ENCODE data around the gene PPP1R2C.

The PPP1R2C gene

DNA sequence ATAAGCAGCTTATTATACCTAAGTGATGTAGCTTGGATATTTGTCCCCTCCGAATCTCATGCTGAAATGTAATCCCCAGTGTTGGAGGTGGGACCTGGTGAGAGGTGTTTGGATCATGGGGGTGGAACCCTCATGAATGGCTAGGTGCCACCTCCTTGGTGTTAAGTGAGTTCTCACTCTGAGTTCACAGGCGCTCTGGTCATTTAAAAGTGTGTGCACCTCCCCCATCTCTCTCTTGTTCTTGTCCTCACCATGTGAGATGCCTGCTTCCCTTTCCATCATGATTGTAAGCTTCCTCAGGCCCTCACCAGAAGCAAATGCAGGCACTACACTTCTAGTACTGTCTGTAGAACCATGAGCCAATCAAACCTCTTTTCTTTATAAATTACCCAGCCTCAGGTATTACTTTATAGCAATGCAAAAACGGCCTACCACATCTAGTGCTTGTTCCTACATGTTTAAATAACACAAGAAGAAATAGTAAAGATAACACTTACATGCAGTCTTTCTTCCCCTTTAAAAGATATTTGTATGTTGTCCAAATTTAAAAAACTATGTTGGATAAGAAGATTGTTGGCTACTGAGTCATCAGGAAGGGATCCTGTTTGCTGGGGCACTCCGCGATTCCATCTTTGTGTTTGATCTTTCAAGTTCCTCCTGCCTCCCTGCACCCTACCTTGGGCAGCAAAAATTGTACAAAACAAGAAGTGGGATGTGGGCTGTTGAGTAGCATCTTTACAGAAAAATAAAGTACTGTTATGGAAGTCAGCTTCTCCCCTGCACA is 29.7 kb downstream of the PPP1R2C start:
- DNase-seq, result no peak

DNA sequence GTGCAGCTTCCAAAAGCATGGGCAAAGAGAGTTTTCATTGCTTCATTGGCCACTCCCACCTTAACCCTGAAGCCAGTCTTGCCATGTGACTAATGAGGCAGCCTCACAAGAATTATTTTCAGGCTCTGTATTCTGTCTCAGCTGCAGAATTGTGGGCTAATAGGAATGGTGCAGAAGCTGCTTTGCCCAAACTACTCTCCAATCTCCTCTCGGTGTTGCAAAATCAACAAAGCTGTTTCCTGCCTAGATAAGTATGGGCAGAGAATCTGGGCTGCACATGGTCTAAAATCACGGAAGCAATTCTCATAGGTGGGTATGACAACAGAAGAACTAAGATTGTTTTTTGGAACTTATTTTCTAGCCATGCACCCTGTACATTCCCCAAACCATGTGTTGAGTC is 31.4 kb downstream of the PPP1R2C start:
- DNase-seq, result no peak

DNA sequence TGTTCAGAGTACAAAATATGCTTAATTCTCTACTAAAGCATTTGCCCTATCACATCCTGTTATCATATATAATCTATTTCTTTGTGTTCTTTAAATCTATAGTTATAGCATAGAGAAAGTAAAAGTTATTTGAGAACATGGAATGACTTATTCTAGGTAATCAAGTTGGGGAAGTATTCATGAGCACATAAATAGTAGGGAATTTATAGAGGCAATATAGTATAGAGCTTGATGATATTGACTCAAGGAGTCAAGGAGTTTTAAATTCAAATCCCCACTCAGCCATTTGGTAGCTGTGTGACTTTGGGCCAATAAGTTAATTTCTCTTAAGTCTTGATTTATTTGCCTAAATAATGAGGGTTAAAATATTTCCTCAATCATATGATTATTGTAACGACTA is 37.5 kb downstream of the PPP1R2C start:
- no peak for DNase-seq

DNA sequence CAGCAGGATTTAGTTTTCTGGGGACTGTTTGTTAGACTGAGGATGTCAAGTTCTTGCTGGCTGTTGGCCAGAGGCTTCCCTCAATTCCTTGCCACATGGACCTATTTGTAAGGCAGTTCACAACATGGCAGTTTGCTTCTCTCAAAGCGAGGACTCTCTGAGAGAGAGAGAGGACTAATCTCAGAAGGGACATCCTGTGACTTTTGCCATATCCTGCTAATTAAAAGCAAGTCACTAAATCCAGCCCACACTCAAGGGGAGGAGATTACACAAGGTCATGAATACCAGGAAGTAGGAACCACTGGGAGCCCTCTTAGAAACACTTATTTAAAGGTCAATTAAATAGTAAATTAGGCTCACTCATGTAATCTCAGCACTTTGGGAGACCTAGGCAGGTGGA is 38.2 kb downstream of the PPP1R2C start:
- no peak for DNase-seq

DNA sequence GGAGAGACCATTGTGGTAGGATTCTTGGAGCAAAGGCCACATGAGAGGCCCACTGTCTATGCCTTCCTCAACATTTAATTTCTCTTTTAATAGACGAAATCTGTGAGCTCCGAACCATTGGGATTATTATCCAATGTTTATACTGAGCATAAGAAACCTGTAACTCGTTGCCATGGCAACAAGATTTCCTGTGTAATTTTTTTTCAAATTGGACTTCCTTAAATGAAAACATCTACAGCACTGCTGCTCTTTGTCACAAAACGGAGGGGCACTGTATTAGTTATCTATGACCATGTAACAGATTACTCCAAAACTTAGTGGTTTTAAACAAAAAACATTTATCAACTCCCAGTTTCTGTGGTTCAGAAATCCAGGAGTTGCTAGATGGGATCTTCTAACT is 38.7 kb downstream of the PPP1R2C start:
- DNase-seq, result no peak

DNA sequence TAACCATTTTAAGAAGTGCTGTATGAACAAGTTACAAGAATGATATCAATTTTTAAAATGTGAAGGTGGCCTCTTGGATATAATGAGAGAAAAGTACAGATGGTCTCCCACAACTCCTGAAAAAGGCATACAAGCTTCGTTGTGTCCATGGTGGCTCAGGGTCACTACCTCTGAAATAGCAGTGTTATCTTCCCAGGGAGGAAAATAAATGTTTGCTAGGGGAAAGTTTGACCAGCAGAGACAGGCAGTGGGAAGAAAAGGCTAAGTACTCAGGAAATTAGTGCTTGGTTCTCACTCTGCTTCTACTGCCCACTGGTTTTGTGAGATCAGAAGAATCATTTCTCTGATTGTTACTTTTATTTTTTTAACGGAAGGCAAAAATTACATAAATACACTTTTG is 39.4 kb downstream of the PPP1R2C start:
- DNase-seq, result no peak

DNA sequence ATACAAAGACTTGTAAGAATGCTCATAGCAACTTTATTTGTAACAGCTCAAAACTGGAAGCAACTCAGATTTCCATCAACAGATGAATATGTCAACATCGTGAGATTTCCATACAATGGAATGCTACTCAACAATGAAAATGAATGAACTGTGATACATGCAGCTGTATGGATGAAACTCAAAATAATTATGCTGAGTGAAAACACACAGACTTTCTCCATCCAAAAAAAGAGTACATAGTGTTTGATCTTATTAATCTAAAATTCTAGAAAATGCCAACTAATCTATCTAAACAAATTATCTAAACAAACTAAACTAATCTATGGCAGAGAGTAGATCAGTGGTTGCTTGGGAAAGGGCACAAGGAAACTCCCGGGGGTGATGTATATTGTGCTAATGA is 42.7 kb downstream of the PPP1R2C start:
- no peak for DNase-seq

DNA sequence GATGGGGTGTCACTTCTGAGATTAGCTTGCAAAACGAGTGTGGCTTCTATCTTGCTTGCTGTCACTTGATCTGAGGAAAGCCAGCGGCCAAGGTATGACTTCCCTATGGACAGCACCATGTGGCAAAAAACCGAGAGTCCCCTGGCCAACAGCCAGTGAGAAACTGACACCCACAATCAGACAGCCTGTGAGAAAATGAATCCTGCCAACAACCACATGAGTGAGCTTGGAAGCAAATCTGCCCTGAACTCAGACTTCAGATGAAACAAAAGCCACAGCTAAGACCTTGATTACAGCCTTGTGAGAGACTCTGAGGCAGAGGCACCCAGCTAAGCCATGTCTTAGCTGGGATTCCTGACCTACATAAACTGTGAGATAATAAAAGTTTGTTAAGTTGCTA is 45.5 kb downstream of the PPP1R2C start:
- DNase-seq, result no peak

Data from NCI-H187 treated with DMSO at 0.1 percent for 48 hours (cell line).